Colonic mucosa (tissue), 4 donors: Measurements from ENCODE around the gene TSPAN9. TPM values are rescaled to one million over a fixed set of nuclear protein-coding genes. Genes with fewer than 3 reads are reported as not detected.

Source experiments
- DNase-seq: peaks from one replicate; pipeline ENCODE4 v3.0.0-alpha.2; 2020
- H3K27ac ChIP-seq: fragments of 200-600 bp; one replicate; pipeline ENCODE4 v1.8.0; 2021
- H3K27me3 ChIP-seq: fragments of 200-600 bp; one replicate; pipeline ENCODE4 v1.8.0; 2021
- H3K36me3 ChIP-seq: fragments of 200-600 bp; one replicate; pipeline ENCODE4 v1.8.0; 2021
- H3K4me1 ChIP-seq: fragments of 200-600 bp; one replicate; pipeline ENCODE4 v1.8.0; 2021; ENCODE audit warnings: mild to moderate bottlenecking
- H3K4me3 ChIP-seq: fragments of 200-600 bp; one replicate; pipeline ENCODE4 v1.8.0; 2021
- H3K9ac ChIP-seq, 2 donors: one replicate each; pipeline ENCODE4 v1.7.0; 2013; ENCODE audit warnings: control low read depth in 2 of 2, low read depth in 2 of 2, low read length in 2 of 2
- H3K9me3 ChIP-seq: fragments of 200-600 bp; one replicate; pipeline ENCODE4 v1.8.0; 2021
- intact Hi-C: fragments of 100-400 bp; cut with DNase I; formaldehyde crosslinking; loops from one replicate; pipeline ENCODE4 v1.14.1; 2022
- total RNA-seq, 2 donors: library from RNA; stranded (reverse); fragmentation: NEBNext Ultra II Directional in 1 of 2; extraction: Animal tissue kit (Norgen Biotek cat#: 25700) in 1 of 2; gene quantifications; one replicate each; pipeline ENCODE4 v1.2.1, GENCODE V29; 2021
- TF ChIP-seq, protein P1 (sequence below): fragments of 200-600 bp; IDR thresholded peaks from one replicate; pipeline ENCODE4 v1.8.0; 2022; ENCODE audit warnings: antibody characterized with exemption, mild to moderate bottlenecking
- donor health status: healthy.
- donor health status: DM: no; HTN: no; CAD: no.
- donor health status: DM: no; HTN: no; CAD: no.

The TSPAN9 gene
- total RNA-seq, 2 donors from 2014 or later = 4.7 to 9.9 TPM

DNA sequence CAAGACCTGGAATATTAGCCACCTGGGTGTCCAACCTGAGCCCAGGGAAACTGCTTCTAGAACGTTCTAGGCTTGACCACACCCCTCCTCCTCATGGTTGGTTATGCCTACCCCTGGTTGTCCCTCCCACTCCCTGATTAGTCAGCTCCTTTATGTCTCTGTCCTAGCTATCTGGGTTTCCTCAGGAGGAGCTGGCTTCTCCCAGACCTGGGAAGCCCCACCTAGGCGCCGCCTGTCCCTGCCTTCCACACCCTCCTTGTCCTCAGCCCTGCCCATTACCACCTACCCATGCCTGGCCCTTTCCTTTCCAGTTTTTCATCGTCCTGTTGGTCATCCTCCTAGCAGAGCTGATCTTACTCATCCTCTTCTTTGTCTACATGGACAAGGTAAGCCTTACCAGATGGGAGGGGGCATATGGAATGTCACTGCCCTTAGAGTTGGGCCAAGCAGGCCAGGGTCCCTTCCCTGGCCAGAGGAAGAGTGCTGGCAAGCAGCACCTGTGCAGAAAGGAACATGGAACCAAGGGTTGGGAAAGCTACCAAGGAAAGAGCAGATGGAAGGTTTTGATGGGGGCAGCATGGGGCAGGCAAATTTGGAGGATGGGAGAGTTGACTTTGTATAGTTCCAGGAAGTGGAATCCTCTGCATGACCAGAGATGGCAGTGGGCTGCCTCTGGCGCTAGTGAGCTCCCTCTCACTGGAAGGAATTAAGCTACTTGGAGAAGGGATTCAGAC, 201.7 kb downstream of the TSPAN9 start:
- intact Hi-C loops = loop anchor here (5.0 kb wide), 1 partner anchor 207 kb away; no protein-coding TSS in a partner anchor
- no peaks in the 10 kb centered on the region for H3K27me3 ChIP-seq
- H3K9ac ChIP-seq = no peak overlapping the region
- no peaks in the 10 kb centered on the region for H3K4me1 ChIP-seq
- H3K36me3 ChIP-seq = no peaks in the 10 kb centered on the region
- H3K4me3 ChIP-seq = no peak overlapping the region
- TF ChIP-seq, protein P1, sequence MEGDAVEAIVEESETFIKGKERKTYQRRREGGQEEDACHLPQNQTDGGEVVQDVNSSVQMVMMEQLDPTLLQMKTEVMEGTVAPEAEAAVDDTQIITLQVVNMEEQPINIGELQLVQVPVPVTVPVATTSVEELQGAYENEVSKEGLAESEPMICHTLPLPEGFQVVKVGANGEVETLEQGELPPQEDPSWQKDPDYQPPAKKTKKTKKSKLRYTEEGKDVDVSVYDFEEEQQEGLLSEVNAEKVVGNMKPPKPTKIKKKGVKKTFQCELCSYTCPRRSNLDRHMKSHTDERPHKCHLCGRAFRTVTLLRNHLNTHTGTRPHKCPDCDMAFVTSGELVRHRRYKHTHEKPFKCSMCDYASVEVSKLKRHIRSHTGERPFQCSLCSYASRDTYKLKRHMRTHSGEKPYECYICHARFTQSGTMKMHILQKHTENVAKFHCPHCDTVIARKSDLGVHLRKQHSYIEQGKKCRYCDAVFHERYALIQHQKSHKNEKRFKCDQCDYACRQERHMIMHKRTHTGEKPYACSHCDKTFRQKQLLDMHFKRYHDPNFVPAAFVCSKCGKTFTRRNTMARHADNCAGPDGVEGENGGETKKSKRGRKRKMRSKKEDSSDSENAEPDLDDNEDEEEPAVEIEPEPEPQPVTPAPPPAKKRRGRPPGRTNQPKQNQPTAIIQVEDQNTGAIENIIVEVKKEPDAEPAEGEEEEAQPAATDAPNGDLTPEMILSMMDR = no peak
- H3K27ac ChIP-seq = no peak overlapping the region
- no peaks in the 10 kb centered on the region for H3K9me3 ChIP-seq
- DNase-seq = no peak

DNA sequence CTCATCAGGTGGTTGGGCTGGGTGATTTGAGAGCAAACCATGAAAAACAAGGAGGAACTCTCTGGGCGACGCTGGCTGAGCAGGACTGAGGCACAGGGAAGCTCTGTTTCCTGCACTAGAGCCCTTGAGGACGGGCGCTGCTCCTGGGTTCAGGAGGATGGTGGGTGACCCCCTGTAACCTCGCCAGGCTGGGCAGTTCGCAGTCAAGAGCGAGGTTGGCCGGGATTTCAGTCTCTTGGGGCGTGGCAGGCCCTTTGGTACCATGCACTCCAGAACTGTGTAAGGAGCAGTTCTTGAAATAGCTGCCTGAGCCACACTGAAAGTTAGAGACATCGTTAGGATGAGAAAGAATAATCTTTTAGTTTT, 202.2 kb downstream of the TSPAN9 start:
- no peak for DNase-seq
- intact Hi-C loops = loop anchor here (5.0 kb wide), 1 partner anchor 207 kb away; no protein-coding TSS in a partner anchor

DNA sequence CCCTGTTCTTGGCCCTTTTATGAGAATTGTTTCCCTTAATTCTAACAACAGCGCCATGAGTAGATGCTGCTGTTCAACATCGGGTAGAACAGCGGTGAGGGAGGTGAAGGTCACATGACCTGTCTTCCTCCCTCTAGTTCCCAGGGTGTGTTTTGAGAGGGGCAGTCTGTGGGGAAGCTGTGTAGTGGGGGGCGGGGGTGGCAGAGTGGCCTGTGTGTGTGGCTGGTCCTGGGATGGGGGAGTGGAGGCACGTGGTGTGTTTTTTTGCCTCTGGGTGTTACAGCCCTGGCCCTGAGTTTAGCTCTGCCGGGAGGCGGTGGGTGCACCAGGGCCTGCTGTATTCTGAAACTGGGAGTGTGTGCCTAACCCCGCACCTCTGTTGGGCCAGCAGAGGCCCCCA, 202.7 kb downstream of the TSPAN9 start:
- intact Hi-C loops = loop anchor here (5.0 kb wide), 1 partner anchor 208 kb away; no protein-coding TSS in a partner anchor
- no peaks in the 10 kb centered on the region for H3K36me3 ChIP-seq
- TF ChIP-seq, protein P1 = no peak
- H3K9me3 ChIP-seq = no peaks in the 10 kb centered on the region
- DNase-seq = no peak
- H3K4me1 ChIP-seq = no peaks in the 10 kb centered on the region
- H3K27me3 ChIP-seq = no peaks in the 10 kb centered on the region
- no peak overlapping the region for H3K4me3 ChIP-seq
- no peak overlapping the region for H3K27ac ChIP-seq
- H3K9ac ChIP-seq = no peak overlapping the region

More for the DNA sequence above, 202.2 kb downstream of the TSPAN9 start:
- no peak overlapping the region for H3K9ac ChIP-seq
- H3K27me3 ChIP-seq = no peaks in the 10 kb centered on the region
- H3K36me3 ChIP-seq = no peaks in the 10 kb centered on the region
- no peak overlapping the region for H3K4me3 ChIP-seq
- no peaks in the 10 kb centered on the region for H3K4me1 ChIP-seq
- H3K27ac ChIP-seq = no peak overlapping the region
- H3K9me3 ChIP-seq = no peaks in the 10 kb centered on the region
- TF ChIP-seq, protein P1 = no peak

DNA sequence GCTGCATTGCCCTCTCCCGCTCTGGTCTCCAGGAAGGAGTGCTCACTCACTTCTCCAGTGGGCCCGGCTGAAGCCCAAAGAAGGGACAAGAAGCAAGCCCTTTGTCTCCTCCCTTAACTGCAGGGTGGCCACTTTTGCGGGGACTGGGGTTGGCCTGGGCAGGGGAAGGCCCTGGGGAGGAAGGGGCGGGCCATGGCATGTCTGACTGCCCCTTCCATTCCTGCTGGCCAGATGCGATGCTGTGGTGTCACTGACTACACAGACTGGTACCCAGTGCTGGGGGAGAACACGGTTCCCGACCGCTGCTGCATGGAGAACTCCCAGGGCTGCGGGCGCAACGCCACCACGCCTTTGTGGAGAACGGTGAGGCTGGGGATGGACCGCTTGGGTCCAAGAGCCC, 203.8 kb downstream of the TSPAN9 start:
- Histone ChIP-seq H3K9me3 (no peaks in the 10 kb centered on the region), H3K9ac (no peak overlapping the region), H3K4me1 (no peaks in the 10 kb centered on the region), H3K4me3 (no peak overlapping the region), H3K36me3 (no peaks in the 10 kb centered on the region), H3K27ac (no peak overlapping the region), H3K27me3 (no peaks in the 10 kb centered on the region)
- no peak for DNase-seq
- TF ChIP-seq, protein P1 = no peak
- intact Hi-C loops = no loop called here

DNA sequence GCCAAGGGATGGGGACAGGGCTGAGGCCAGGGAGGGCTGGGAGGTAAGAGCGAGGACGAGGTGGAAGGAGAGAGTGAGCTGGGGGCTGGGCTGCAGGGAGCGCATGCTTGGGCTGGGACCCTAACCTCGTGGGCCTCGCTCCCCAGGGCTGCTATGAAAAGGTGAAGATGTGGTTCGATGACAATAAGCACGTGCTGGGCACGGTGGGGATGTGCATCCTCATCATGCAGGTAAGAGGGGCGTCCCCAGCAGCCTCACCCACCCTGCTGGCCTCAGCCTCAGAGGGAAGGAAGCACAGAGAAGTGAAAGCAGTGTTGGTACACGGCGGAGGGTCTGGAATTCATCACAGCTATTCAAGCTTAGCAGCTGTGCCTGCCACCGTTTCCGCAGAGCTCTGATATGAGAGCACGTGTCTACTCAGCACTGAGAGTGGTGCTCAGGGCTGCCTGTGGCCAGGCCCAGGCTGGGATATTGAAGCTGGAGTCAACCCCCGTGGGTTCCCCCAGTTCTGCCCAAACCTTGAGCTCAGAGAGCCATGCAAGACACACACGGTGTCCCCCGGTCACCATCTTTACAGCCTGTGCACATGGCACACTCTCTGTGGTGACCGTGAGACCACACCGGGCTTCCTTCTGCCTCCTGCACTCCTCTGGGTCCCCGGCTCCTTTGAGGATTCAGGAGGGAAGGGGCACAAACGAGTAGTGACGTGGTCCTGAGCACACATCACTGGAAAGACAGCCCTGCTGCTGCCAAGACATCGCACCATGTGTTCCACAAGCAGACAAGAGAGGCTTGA, 204.6 kb downstream of the TSPAN9 start:
- TF ChIP-seq, protein P1 = no peak
- no peak overlapping the region for H3K9ac ChIP-seq
- H3K36me3 ChIP-seq = no peaks in the 10 kb centered on the region
- intact Hi-C loops = no loop called here
- no peak overlapping the region for H3K4me3 ChIP-seq
- DNase-seq = no peak
- H3K9me3 ChIP-seq = no peaks in the 10 kb centered on the region
- no peak overlapping the region for H3K27ac ChIP-seq
- no peaks in the 10 kb centered on the region for H3K4me1 ChIP-seq
- no peaks in the 10 kb centered on the region for H3K27me3 ChIP-seq
